Sigmoid colon (tissue), 4 donors: ENCODE measurements around the gene KCNIP1.

Source experiments
- CTCF ChIP-seq, 4 experiments: fragments of 450-650 bp in 3 of 4; fragments of 200-600 bp in 1 of 4; IDR thresholded peaks; one replicate each; pipeline ENCODE4 v1.5.1; 2016 to 2019; ENCODE audit warnings: antibody characterized with exemption in 4 of 4, mild to moderate bottlenecking in 3 of 4, moderate library complexity in 2 of 4
- POLR2A ChIP-seq, 2 donors: fragments of 450-650 bp; IDR thresholded peaks; one replicate each; pipeline ENCODE4 v1.6.1; 2016; ENCODE audit warnings: antibody characterized with exemption in 2 of 2, mild to moderate bottlenecking in 2 of 2, moderate library complexity in 2 of 2
- POLR2AphosphoS5 ChIP-seq, 4 donors: sonication (generic); formaldehyde crosslinking; IDR thresholded peaks; one replicate each; pipeline ENCODE4 v1.6.1; 2017; ENCODE audit warnings: antibody characterized with exemption in 4 of 4

GRCh38 chr5:170554521-170555267 lies 50.9 kb downstream of the KCNIP1 start:
- TF ChIP-seq CTCF (IDR thresholded peaks at IDR 0.05) (no peak), POLR2AphosphoS5 (IDR thresholded peaks at IDR 0.05) (peak in 2 of 4 donors; percentile 7 to 24), POLR2A (IDR thresholded peaks at IDR 0.05) (no peak)
